GM19043 (cell line): ENCODE data around the gene SPOCK1.

ENCODE experiments used
- ATAC-seq: cut with Tn5 transposase; IDR thresholded peaks from one replicate; pipeline ENCODE4 v1.9.1; 2021; ENCODE audit warnings: low read depth; ENCODE audit not compliant: unreplicated experiment

SPOCK1 gene

GRCh38 chr5:137056676-137057075, 442.4 kb downstream of the SPOCK1 start:
- no peak for ATAC-seq

GRCh38 chr5:137055271-137055872, 443.8 kb downstream of the SPOCK1 start:
- ATAC-seq = no peak

DNA sequence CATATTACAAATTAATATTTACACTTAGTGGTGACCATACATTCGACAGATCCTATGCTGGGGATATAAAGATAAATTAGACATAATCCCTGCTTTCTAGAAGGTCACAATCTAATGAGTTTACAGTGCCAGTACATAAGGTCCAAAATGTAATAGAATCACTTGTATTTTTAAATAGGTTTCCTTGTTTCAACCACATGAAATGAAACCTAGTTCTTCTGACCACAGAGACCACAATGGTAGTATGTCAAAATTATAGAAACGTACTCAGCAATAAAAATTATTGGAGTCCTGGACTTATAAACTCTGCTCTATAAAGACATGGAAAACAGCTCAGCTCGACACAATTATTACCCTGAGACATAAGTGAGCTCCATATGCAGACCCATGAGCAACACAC, 444.3 kb downstream of the SPOCK1 start:
- ATAC-seq = no peak

DNA sequence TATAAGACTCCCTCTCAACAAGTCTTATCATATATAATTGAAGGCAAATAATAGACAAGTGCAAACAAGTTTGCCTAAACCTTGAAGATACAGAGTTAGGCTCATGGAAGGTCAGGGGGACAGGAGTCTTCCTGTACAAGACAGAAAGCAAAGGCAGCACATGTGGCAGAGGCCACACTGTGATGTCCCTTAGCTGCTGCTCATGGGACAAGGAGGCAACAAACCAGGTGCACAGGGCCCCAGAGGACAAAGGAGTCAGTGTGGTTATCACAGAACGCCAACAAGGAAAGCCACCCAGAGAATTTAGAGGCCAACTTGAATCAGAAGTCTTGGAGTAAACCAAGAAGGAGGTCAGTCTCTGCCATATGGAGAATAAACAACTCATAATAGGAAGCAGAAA, 444.8 kb downstream of the SPOCK1 start:
- ATAC-seq = no peak

DNA sequence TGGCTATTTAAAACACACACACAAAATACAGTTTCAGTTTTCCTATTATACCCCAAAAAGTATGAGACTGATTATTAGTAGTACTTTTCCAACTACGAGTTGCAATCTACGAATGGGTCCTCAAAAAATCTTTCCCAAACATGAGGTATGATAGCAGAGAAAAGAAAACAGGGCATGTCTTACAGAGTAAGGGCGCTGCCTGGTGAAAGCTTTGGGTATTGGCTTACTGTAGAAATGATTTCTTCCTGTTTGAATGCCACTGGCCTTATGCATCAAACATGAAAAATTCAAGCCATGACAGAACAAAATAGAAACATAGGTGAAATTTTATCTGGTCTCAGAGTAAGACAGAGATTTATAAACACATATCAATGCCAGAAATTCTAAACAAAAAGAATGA, 448.0 kb downstream of the SPOCK1 start:
- ATAC-seq = no peak

- no peak for ATAC-seq
Measured at GRCh38 chr5:137040641-137041340, 458.3 kb downstream of the SPOCK1 start.

- ATAC-seq = no peak
Measured at GRCh38 chr5:137040024-137040423, 459.1 kb downstream of the SPOCK1 start.

DNA sequence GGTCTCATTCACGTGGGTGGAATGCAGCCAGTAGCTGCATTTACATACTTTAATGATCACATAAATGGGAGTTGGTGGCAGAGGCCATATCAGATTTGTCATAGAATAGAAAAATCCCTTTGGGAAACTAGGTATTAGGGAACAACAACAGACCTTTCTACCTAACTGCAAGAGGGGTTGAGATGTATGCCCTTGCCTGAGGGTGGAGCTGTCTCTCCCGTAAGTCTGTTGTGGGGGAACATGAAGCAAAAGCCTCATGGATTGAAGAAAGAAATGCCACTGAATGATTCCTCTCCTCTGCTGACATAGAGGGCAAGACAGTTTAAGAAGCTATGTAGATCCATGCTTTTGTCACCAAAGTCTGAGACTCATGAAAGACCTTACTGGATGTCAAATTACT, 461.3 kb downstream of the SPOCK1 start:
- no peak for ATAC-seq

DNA sequence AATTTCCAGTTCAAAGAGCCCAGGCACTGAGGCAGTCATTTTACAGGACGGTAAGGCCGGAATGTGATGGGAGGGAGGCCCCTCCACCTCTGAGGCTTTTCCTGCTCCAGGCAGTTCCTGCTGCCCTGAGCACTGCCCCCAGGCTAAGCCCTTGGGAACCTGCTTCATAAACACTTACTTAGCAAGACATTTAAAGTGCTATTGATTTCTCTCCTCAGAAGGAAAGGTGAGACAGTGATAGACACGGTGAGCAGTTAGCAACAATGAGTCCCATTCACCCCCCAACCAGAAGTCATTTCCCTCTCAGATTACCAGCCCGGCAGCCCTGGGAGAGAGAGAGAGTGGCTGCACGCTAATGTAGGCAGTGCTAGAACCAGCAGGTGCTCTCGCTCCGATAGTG, 462.5 kb downstream of the SPOCK1 start:
- no peak for ATAC-seq

- ATAC-seq = no peak
Measured at GRCh38 chr5:137035480-137035878, 463.6 kb downstream of the SPOCK1 start.

GRCh38 chr5:137034764-137035479, 464.2 kb downstream of the SPOCK1 start:
- no peak for ATAC-seq

GRCh38 chr5:137034213-137034612, 464.9 kb downstream of the SPOCK1 start:
- ATAC-seq = no peak

DNA sequence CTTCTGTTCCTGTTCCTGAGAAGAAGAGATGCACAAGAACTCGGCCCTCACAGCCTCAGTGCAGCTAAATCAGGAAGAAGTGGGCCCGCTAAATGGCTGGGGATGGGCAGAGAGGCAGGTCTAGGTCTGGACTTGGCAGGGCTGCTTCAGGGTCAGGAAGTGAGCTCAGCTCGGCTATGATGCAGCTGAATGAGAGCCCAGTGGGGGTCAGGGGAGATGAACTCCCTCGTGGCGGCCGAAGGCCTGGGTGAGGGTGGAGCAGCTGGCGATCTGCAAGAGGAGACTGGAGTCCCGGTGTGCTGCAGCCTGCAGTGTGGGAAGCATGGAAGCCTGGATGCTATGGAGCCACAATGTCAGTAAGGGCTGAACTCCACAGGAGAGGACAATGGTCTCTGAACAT, 466.2 kb downstream of the SPOCK1 start:
- ATAC-seq = no peak

GRCh38 chr5:137027758-137028157, 471.4 kb downstream of the SPOCK1 start:
- ATAC-seq = no peak

- no peak for ATAC-seq
Measured at GRCh38 chr5:137026296-137026695, 472.8 kb downstream of the SPOCK1 start.

DNA sequence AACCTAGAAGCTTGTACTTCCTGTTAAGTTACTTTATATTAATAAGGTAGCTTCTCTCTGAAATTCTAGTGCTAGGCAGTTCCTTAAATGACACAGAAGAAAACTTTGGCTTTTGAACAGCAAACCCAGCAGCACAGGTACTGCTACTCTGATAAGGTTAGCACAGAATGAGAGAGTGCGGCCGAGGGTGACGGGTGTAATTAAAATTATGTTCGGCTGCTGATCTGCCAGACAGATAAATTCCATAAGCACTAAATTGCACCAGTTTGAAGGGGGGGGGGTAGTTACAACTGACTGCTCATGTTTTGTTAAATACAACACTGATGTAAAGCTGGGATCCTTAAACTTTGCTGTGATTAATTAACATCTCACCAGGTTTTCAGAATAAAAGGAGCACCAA, 475.1 kb downstream of the SPOCK1 start:
- no peak for ATAC-seq

GRCh38 chr5:137023371-137023770, 475.8 kb downstream of the SPOCK1 start:
- no peak for ATAC-seq

DNA sequence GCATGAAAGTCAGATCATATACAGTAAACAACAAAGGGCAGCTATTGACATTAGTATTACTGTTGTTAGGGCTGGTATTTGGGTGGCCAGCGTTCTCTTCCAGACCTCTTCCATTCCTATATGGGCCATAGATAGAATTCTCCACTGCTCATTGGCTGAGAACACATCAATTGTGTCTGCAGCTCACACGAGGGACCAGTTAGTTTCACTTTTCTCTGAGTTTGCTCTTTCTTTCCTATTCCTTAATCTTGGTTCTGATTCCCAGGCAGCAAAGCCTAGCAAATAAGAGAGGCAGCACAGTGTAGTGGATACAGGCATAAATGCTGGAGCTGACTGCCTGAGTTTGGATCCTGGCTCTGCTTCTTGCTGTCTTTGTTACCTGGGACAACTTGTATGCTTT, 476.4 kb downstream of the SPOCK1 start:
- ATAC-seq = no peak

GRCh38 chr5:137022043-137022442, 477.1 kb downstream of the SPOCK1 start:
- ATAC-seq = no peak

- ATAC-seq = no peak
Measured at GRCh38 chr5:137019229-137019628, 479.9 kb downstream of the SPOCK1 start.

DNA sequence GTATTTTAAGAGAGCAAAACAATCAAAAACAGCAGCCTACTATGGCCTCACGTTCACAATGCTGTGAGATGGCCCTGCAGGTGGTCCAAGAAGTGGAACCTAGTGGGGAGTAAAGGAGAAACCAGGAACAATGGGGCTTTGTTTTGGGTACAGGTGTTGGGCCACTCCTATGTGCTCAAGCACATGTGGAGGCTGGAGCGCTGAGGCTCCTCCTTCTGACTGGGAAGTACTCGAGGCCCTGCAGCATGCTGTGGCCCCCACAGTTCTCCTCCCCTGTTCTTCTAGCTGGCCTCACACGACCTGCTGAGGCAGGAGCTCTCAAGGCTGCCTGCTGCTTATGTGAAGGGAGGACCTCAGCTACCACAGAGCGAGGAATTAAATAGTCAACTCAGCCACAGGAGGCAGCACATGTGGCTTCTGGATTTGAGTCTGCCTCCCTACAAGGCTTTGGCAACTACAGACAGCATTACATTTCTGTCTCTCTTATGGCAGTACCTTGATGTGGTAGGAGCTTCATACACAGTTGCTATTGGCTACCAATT, 482.3 kb downstream of the SPOCK1 start:
- ATAC-seq = no peak
